Measurements from ENCODE around the gene BEND3.

GRCh38 chr6:107123501-107123900 is 8.2 kb upstream of the BEND3 start:
- TF ChIP-seq EP300 (IDR thresholded peaks at IDR 0.05) = no peak
- TF ChIP-seq CTCF (IDR thresholded peaks at IDR 0.05) = no peak

Data from esophagus muscularis mucosa (tissue), 3 donors.